HG02973 (cell line): ENCODE data around the gene BABAM2.
"Not testable (repeated sequence)": the region's sequence is repeated elsewhere in the genome, so short reads cannot be mapped to it uniquely, and the experiment has no call there.

ENCODE experiments used
- ATAC-seq: cut with Tn5 transposase; IDR thresholded peaks from one replicate; pipeline ENCODE4 v1.9.1; 2021; ENCODE audit warnings: moderate library complexity; ENCODE audit not compliant: unreplicated experiment

Gene BABAM2

DNA sequence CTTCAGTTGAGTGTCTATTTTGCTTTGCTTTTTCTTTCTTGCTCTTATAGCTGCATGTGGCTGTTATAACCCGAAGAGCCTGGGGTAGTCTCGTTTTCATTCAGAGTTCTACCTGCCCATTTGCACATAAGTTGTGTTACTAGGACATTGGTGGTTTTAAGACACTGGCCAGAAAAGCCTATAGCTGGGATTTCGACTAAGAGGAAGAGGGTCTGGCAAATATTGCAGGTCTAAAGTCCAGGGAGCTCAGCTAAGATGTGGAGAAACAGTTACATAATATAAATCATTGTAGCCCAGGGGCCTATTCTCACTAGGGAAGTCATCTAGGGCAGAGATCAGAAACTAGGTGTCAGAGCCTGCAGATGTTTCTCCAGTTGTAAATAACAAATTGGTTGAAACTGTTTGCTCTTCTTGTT lies 120.8 kb downstream of the BABAM2 start:
- ATAC-seq, result no peak

DNA sequence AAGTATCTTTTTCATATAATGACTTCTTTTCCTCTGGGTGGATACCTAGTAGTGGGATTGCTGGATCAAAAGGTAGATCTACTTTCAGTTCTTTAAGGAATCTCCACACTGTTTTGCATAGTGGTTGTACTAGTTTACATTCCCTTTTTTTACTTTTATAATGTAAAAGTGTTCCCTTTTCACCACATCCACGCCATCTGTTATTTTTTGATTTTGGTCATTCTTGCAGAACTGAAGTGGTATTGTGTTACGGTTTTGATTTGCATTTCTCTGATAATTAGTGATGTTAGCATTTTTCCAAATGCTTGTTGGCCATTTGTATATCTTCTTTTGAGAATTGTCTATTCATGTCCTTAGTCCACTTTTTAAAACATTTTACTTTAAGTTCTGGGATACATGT lies 127.9 kb downstream of the BABAM2 start:
- ATAC-seq, result not testable (repeated sequence)

DNA sequence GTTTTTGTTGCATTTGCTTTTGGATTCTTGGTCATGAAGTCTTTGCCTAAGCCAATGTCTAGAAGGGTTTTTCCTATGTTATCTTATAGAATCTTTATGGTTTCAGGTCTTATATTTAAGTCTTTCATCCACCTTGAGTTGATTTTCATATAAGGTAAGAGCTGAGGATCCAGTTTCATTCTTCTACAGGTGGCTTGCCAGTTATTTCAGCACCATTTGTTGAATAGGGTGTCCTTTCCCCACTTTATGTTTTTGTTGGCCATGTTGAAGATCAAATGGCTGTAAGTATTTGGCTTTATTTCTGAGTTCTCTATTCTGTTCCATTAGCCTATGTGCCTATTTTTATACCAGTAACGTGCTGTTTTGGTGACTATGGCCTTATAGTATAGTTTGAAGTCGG lies 129.0 kb downstream of the BABAM2 start:
- not testable (repeated sequence) for ATAC-seq

DNA sequence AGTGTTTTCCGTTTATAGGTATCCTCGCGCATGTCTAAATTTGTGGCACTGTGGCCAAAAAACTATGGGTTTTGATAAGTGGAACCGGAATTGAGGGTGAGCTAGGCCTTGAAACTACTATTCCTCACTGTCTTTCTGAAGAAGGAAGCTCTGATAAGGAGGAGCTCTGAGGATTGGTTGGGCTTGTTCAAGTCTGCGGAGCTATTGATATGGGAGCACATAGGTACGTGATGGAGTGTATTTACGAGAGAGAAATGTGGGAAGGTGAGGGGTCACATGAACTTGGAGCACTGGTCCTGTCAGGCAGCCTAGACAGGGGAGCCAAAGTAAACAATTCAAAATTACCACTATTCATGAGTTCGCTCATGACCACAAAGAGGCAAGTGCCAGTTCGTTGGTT lies 131.4 kb downstream of the BABAM2 start:
- no peak for ATAC-seq

DNA sequence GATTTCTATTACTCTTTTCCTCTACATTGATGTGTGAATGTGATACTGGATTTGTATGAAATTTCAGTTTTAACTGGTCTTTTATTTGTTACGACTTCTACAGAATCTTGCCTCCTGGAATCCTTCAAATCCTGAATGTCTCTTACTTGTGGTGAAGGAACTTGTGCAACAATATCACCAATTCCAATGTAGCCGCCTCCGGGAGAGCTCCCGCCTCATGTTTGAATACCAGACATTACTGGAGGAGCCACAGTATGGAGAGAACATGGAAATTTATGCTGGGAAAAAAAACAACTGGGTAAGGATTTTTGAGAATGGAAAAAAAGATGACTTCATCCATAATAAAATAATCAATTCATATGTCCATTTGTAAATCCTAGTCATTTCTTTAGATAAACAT lies 134.6 kb downstream of the BABAM2 start:
- ATAC-seq, result no peak

DNA sequence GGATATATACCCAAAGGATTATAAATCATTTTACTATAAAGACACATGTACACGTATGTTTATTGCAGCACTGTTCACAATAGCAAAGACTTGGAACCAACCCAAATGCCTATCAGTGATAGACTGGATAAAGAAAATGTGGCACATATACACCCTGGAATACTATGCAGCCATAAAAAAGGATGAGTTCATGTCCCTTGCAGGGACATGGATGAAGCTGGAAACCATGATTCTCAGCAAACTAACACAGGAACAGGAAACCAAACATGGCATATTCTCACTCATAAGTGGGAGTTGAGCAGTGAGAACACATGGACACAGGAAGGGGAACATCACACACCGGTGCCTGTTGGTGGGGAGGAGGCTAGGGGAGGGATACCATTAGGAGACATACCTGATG lies 135.7 kb downstream of the BABAM2 start:
- not testable (repeated sequence) for ATAC-seq

DNA sequence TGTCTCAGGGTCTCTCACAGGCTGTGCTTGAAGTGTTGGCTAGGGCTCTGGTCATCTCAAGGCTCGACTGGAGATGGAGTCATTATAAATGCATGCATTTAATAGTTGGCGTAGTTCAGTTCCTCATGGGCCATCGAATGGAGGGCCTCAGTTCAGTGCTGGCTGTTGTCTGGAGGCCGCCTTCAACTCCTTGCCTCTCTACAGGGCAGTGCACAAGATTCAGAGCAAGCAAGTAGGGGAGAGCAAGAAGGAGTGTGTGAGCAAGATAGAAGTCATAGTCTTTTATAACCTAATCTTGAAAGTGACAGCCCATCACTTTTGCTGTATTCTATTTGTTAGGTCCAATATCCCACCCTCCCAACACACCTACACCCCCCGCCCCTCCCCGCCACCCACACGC lies 137.5 kb downstream of the BABAM2 start:
- no peak for ATAC-seq

DNA sequence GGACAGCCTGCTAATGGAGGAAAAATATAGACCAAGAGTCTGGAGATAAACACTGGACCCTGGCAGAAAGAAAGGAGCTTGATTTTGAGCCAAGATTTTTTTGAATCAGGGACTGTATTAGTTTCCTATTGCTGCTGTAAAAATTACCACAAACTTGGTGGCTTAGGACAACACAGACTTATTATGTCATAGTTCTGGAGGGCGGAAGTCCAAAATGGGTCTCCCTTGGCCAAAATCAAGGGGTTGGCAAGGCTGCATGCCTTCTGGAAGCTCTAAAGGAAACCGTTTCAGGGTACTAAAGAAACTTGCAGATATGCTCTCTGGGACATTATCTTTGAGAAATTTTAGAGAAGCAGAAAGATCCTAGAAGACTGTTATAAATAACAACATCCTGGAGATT lies 140.1 kb downstream of the BABAM2 start:
- no peak for ATAC-seq

DNA sequence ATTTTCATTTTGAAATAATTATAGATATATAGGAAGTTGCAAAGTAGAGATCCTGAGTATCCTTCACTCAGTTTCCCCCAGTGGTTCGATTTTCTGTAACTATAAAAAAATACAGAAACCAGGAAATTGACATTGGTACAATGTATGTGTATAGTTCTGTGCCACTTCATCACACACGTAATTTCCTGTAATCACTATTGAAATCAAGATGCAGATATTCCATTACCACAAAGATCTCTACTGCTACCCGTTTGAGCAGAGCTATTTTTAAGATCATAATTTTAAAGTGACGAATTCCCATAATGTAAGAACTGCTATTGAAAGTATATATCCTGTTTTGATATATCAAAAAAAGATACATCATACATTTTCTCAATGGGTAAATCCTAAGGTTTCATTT lies 142.3 kb downstream of the BABAM2 start:
- no peak for ATAC-seq

DNA sequence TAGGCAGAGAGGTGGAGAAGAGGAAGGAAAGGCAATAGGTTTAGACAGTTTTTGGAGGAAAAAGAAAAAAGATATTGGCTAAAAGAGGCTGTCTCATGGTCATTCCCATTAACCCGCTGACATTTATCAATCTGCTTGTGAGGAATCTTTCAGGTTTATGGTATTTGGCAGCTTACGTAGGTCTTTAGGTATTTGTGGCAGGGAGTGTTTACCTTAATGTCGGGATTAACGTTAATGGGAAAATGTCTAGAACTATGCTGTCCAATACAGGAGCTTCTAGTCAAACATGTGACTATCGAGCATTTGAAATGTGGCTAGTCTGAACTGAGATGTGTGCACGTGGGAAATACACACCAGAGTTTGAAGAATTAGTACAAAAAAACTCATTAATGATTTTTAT lies 144.2 kb downstream of the BABAM2 start:
- ATAC-seq, result no peak

DNA sequence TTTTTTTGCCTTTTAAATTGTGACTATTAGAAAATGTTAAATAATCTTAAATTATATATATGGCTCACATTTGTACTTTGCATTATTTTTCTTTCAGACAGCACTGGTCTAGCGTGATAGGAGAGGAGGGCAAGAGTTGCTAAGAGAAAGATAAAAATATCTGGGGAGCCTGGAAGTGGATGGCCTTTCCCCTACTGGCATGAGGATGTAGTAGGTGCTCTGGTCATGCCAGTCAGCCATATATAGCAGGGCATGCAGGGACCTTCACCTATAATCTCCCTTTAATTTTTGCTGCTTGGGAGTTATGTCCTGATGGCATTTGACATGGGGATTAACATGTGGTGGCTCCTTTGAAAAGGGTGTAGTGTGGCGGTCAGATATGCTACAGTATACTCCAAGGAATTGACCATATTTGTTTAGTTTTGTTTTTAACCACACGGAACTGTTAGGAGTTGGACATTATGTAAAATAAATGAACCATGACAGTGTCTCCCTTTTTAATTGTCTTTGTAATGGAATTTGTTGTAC lies 144.7 kb downstream of the BABAM2 start:
- no peak for ATAC-seq

DNA sequence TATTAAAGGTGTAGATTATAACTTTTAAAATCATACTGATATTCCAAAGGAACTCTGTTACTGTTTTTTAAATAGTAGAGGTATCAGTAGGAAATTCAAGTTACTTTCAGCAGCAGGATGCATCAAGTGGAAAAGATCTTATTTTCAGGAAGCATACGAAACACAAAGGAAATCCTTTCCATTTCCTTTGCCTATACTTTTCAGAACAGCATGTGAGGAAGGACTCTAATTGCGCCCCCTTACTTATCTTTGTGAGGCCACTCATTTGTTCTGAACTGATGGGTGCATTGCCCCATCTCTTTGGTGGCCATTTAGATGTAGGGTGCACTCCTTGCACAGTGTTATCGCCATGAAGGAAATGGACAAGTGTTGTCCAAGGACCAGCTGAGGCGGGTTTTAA lies 145.3 kb downstream of the BABAM2 start:
- ATAC-seq, result no peak

DNA sequence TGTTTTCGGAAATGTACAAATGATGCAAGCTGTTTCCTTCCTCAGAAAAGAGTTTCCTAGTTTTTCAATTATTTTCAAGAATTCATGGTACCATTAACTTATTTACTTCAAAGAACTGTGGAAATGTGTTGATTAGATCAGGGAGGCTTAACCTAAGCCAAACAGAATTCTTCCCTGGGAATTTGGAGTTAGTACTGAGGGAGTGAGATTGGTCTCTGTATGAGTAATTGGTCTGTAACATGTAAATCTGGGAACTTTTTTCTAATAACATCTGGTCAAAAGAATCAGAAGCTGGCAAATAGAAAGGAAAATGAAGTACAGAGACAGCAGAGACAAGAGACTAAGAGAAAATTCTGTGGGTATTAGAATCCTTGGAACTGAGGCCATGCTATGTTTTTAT lies 145.8 kb downstream of the BABAM2 start:
- no peak for ATAC-seq

DNA sequence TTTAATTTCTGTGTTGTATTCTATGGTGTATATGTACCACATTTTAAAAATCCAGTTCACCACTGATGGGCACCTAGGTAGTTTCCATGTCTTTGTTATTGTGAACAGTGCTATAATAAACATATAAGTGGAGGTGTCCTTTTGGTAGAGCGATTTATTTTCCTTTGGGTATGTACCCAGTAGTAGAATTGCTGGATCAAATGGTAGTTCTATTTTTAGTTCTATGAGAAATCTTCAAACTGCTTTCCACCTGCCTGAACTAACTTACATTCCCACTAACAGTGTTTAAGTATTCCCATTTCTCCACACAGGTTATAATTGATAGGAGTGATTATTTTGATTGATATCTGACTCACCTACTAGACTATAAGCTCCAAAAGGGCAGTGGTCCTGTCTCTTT lies 148.2 kb downstream of the BABAM2 start:
- ATAC-seq, result no peak

DNA sequence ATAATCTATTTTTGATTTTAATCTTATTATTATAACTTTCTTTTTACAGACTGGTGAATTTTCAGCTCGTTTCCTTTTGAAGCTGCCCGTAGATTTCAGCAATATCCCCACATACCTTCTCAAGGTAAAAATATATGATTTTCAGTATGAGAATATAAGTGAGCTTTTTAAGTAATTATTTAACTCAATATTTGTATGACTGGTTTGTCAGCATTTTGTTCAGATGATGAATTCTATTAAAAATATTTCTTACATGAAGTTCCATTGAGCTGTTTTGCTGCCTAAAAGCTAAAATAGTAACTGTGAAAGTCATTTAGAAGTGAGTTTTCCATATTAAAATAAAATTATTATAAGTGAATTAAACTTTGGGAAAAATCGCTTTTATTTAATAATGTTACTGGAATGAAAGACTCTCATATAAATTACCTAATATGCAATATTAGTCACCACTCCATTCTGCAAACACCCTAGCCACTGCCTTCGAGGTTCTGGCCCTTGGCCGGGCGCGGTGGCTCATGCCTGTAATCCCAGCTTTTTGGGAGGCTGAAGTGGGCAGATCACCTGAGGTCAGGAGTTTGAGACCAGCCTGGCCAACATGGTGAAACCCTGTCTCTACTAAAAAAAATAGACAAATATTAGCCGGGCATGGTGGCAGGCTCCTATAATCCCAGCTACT lies 155.3 kb downstream of the BABAM2 start:
- no peak for ATAC-seq

DNA sequence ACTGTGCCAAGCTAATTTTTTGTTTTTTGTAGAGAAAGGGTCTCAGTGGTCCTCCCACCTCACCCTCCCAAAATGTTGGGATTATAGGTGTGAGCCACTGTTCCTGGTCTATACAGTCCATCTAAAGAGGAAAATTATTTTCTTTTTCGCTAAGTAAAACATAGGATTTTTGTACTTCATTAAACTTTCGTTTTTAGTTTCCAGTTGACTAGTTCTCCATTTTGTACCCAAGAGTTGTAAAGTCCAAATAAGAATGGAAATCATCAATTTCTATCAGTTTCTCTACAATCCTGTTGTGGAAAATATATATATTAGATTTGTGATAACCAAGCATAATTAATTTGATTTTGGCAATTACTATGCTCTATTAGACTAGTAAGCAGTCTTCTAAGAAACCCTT lies 156.4 kb downstream of the BABAM2 start:
- no peak for ATAC-seq

DNA sequence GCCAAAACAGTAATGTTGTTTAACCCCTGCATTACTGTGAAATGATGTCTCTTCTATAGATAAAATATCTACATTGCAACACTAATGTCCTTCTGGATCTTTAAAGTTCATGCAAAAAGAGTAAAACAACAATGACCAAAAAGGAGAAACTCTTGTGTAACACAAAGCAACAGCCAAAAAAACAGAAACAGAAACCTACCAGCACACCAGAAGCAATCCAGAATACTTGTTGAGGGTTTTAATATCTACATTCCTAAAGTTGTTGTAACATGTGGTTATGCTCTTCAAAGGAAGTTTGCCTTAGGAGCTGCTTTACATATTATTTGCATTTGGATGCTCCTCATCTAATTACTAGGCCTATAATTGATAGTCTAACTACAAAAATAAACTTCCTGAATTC lies 157.2 kb downstream of the BABAM2 start:
- ATAC-seq, result no peak

DNA sequence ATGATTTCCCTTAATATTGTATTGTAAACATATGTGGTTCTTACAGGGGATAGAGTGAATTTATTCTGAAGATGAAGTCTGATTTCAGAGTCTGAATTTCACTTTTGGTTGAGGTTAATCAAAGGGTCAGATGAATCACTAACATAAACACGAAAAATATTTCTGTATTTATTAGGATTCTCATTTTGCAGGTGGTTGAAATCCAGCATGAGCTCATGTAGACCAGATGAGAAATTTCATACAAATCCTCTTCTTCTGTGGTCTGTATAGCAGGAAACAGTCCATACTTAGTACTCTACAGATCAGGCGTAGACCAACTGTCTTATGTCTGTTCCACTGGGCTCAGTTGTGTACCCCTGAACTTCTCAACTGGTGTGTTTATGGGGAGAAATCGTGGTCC lies 157.8 kb downstream of the BABAM2 start:
- no peak for ATAC-seq

DNA sequence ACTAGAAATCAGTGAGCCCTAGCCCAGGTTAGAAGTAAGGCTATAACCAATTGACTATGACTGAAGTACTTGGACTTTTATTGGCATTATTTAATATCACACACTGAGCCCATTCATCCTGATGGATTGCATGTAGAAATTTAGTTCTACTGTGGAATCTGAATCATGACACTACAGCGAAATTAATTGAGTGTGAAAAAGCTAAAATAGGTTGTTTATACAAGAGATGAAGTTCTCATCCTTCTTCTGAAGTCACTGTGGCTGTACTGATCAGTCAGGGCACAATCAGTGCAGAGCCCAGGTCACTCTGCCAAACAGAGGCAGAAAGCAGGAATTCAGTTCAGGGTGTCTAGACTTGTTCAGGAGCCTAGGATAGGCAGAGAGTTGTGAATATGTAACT lies 158.9 kb downstream of the BABAM2 start:
- no peak for ATAC-seq

DNA sequence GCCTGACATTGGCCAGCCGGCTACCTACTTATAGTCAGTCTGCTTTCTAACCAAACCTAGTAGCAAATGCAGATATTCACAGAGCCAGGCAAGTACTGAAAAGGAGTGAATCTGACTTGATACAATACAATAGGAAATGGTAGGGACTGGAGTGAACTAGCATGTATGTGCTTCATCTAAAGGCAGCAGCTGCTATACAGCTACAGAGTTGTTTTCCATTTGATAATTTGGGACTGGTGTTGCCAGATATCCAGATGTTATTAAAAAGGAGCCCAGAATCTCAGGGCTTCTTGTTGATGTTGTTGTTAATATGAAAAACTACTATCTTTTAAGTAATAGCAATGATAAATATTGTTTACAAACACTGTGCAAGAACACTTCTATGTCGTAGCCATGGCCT lies 159.4 kb downstream of the BABAM2 start:
- ATAC-seq, result no peak

DNA sequence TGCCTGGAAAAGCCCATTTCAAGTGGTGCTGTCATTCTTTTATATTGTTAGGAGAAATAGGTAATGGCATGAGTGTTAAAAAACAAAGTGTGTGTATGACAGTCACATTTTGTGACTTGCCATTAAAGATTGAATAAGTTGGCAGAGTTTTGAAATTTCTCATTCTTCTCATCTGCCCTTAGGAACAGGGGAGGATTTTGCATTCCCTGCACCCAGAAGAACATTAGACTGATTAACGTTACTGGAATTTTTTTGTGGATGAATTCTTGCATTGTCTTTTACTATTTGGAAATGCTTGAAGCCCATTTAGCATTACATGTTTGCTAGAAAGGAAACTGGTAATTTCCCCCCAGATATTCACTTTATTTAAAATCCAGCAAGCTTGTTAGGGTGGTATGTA lies 162.2 kb downstream of the BABAM2 start:
- no peak for ATAC-seq

DNA sequence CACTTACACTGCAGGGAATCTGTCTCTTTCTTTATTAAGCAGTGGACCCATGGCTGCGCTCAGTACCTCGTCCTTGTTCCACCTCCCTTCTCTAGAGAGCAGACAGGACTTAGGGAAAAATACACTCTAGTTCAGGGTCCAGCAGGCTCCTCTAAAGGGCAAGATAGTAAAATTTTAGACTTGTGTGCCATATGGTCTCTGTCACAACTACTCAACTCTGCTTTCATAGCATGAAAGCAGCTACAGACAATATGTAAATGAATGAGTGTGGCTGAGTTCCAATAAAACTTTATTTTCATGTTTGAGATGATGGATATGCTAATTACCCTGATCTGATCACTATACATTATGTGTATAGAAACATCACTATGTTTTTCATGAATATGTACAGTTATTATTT lies 163.1 kb downstream of the BABAM2 start:
- no peak for ATAC-seq

DNA sequence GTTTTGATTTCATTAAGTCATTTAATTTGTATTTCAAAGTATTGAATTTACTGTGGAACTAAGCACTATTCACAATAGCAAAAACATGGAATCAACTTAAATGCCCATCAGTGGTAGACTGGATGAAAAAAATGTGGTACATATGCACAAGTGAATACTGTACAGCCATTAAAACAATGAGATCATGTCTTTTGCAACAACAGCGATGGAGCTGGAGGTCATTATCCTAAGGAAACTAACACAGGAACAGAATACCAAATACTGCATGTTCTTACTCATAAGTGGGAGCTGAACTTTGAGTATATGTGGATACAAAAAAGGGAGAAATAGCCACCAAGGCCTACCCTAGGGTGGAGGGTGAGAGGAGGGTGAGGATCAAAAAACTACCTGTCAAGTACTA lies 164.4 kb downstream of the BABAM2 start:
- ATAC-seq, result no peak
